ENCODE data around the gene ARMC9. TPM values are rescaled to one million over a fixed set of nuclear protein-coding genes. Genes with fewer than 3 reads are reported as not detected.

ARMC9 gene
- total and polyA plus RNA-seq, 3 donors from 2014 or later = 35.0 to 49.7 (median 47.5) TPM

DNA sequence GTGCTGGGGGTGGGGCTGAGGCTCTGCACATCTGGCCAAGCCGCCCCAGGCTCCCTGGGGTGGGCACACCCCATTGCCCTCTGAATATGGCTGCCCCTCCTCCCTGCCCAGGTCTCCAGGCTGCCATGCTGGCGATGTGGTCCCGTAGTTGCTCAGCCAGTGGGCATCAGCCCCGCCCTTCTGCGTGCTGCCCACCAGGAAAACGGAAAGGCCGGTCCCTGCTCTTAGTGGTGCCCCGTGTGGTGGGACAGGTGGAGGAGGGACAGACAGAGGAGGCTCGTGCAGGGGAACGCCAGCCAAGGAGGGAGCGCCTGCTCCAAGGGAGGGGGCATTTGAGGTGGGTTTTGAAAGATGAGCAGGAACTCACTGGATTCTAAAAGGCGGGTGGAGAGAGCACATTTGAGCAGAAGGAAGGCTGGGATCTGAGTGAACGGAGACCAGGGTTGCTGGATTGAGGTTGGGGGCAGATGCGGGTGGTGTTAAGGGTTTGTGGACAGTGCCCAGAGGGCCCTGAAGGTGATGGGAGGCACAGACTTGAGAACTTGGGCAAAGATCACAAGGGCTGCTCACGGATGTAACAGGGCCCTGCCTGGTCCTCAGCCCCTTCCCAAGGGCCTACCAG lies 190.4 kb downstream of the ARMC9 start:
- peaks cover 6% of the 10 kb centered on the region for H3K4me1 ChIP-seq
- H3K4me3 ChIP-seq = no peak overlapping the region
- no peak for DNase-seq
- no peak overlapping the region for H3K27ac ChIP-seq
- TF ChIP-seq, protein P1, sequence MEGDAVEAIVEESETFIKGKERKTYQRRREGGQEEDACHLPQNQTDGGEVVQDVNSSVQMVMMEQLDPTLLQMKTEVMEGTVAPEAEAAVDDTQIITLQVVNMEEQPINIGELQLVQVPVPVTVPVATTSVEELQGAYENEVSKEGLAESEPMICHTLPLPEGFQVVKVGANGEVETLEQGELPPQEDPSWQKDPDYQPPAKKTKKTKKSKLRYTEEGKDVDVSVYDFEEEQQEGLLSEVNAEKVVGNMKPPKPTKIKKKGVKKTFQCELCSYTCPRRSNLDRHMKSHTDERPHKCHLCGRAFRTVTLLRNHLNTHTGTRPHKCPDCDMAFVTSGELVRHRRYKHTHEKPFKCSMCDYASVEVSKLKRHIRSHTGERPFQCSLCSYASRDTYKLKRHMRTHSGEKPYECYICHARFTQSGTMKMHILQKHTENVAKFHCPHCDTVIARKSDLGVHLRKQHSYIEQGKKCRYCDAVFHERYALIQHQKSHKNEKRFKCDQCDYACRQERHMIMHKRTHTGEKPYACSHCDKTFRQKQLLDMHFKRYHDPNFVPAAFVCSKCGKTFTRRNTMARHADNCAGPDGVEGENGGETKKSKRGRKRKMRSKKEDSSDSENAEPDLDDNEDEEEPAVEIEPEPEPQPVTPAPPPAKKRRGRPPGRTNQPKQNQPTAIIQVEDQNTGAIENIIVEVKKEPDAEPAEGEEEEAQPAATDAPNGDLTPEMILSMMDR (IDR thresholded peaks at IDR 0.05) = no peak
- no peak for TF ChIP-seq POLR2A (IDR thresholded peaks at IDR 0.05)
- WGBS, 2 donors = 78 to 92% methylated on average over 8 to 15 of the region's 15 CpGs
- H3K27me3 ChIP-seq = no peaks in the 10 kb centered on the region
- H3K36me3 ChIP-seq (ENCODE audit: low read depth, missing control alignments) = no peaks in the 10 kb centered on the region
- H3K9me3 ChIP-seq = no peaks in the 10 kb centered on the region
- intact Hi-C loops (cut with DNase I; ENCODE audit: low total_unique reads) = no loop called here

DNA sequence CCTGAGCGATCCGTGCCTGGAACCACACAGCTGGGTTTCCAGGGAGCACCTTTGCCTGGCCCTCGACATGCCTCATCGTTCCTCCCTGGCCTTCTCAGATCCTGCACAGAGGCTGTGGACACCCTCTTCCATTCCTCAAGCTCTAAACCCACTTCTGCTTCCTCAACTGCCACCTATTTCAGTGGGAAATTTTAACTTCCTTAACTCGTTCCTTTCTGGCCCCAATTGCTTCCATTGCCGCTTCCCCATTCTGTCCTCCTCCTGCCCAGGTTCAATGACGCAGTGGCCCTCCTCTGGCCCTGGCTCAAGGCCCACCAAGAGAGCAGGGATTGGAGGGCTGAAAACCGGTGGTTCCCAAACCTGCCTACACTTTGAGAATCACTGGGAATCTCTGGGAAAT lies 192.2 kb downstream of the ARMC9 start:
- DNase-seq = no peak
- Histone ChIP-seq H3K4me3 (no peak overlapping the region), H3K27me3 (no peaks in the 10 kb centered on the region), H3K9me3 (no peaks in the 10 kb centered on the region), H3K4me1 (peaks cover 11% of the 10 kb centered on the region), H3K36me3 (ENCODE audit: low read depth, missing control alignments) (no peaks in the 10 kb centered on the region), H3K27ac (no peak overlapping the region)
- 77 to 88% methylated on average over 8 of the region's 8 CpGs for WGBS, 2 donors
- intact Hi-C loops (cut with DNase I; ENCODE audit: low total_unique reads) = no loop called here
- TF ChIP-seq, protein P1 (IDR thresholded peaks at IDR 0.05) = no peak
- no peak for TF ChIP-seq POLR2A (IDR thresholded peaks at IDR 0.05)

DNA sequence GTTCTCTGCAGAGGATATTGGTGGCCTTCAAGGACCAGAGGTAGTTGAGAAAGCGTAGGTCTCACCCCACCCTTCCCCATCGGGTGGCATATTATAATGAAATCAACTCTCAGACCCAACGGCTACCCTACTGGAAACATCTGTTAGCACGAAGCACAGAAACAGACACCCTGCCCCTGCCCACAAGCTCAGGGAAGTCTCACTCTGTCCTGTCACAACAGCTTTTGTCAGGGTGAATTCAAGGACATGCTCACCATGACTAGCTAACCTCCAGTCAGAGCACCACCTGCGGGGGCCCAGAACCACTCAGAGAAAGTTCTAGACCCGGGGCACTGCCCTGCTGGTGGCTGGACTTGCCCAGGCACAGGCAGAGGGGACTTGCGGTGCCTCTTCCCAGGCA lies 193.6 kb downstream of the ARMC9 start:
- TF ChIP-seq POLR2A (IDR thresholded peaks at IDR 0.05) = no peak
- TF ChIP-seq, protein P1 (IDR thresholded peaks at IDR 0.05) = no peak
- H3K9me3 ChIP-seq = no peaks in the 10 kb centered on the region
- 81 to 84% methylated on average over 7 of the region's 7 CpGs for WGBS, 2 donors
- intact Hi-C loops (cut with DNase I; ENCODE audit: low total_unique reads) = no loop called here
- peaks cover 11% of the 10 kb centered on the region for H3K4me1 ChIP-seq
- no peak for DNase-seq
- H3K27me3 ChIP-seq = no peaks in the 10 kb centered on the region
- H3K27ac ChIP-seq = no peak overlapping the region
- no peaks in the 10 kb centered on the region for H3K36me3 ChIP-seq (ENCODE audit: low read depth, missing control alignments)
- H3K4me3 ChIP-seq = no peak overlapping the region

DNA sequence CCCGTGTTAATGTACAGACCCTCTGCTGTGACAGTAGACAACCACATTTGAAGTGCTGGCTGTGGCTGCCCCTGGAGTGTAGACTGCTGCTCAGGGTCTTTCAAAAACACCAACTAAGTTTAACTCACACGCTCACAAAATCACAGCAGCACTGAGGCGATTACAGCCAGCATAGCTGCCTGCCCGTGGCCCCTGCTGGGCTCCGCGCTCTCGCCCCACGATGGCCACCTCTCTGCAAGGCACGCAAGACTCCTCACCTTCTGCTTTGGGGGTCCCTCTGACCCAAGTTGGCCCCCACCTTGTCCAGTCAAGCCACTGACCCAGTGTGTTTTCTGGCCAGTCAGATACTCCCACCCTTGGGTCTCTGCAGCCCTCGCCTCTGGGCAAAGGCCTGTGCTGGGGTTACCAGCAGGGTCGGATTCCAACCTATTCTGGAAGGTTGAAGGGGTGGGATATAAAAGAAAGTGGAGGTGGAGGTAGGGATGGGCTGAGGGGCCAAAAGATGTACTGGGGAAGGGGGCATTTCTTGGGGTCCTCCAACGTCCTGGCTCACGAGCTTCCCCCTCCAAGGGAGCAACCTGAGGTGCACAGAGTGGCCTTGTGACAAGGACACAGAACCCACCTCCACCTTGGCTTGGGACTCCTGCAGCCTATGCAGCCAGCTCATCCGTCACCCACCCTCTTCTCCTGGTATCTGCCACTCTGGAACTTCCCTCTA lies 194.2 kb downstream of the ARMC9 start:
- no peak for DNase-seq
- TF ChIP-seq, protein P1 (IDR thresholded peaks at IDR 0.05) = no peak
- TF ChIP-seq POLR2A (IDR thresholded peaks at IDR 0.05) = no peak
- Histone ChIP-seq H3K27ac (no peak overlapping the region), H3K4me1 (peaks cover 11% of the 10 kb centered on the region), H3K9me3 (no peaks in the 10 kb centered on the region), H3K4me3 (no peak overlapping the region), H3K27me3 (no peaks in the 10 kb centered on the region), H3K36me3 (ENCODE audit: low read depth, missing control alignments) (no peaks in the 10 kb centered on the region)
- intact Hi-C loops (cut with DNase I; ENCODE audit: low total_unique reads) = no loop called here
- 91 to 94% methylated on average over 13 to 14 of the region's 14 CpGs for WGBS, 2 donors

All from testis (tissue), 3 donors.